PC-3 (cell line): ENCODE results near the gene UBE2D2. TPM values are rescaled to one million over a fixed set of nuclear protein-coding genes. Genes with fewer than 3 reads are reported as not detected.
A peak's percentile ranks its signal among the peaks of the same experiment; 100 is the strongest.

Experiments used
- ATAC-seq: fragments of 200-7000 bp; cut with Tn5 transposase; 2 replicates; pipeline ENCODE4 v1.9.1; 2020; ENCODE audit warnings: mild to moderate bottlenecking, moderate library complexity
- BruUV-seq: library from RNA; stranded (reverse); fragments of 400-500 nt; replicated peaks from 2 replicates; lab custom pipeline; 2021; lab: Mats Ljungman, UMichigan
- CTCF ChIA-PET: fragments of 300-600 bp; sonication (Branson Sonifier 250); formaldehyde crosslinking; loops from one replicate; lab custom pipeline; 2022; ENCODE audit warnings: antibody characterized with exemption; lab: Charles Lee
- POLR2A ChIA-PET: fragments of 300-600 bp; sonication (Branson Sonifier 250); formaldehyde crosslinking; loops from one replicate; lab custom pipeline; 2022; ENCODE audit warnings: antibody characterized with exemption; ENCODE audit not compliant: unreplicated experiment; lab: Charles Lee
- DNase-seq: peaks from one replicate; pipeline ENCODE4 v3.0.0-alpha.2; 2015
- H2AFZ ChIP-seq: fragments of 300-600 bp; sonication (generic); 2 replicates; pipeline ENCODE4 v1.6.0; 2016; ENCODE audit warnings: antibody characterized with exemption, low read length
- H3F3A ChIP-seq: fragments of 300-600 bp; sonication (generic); one replicate; pipeline ENCODE4 v1.6.0; 2017; ENCODE audit warnings: antibody characterized with exemption, low read length, control low read depth, mild to moderate bottlenecking; ENCODE audit not compliant: unreplicated experiment
- H3K27ac ChIP-seq: fragments of 300-600 bp; sonication (generic); 2 replicates; pipeline ENCODE4 v1.5.1; 2016; ENCODE audit warnings: mild to moderate bottlenecking, low read length
- H3K27me3 ChIP-seq: fragments of 300-600 bp; sonication (generic); 2 replicates; pipeline ENCODE4 v1.6.1; 2016; ENCODE audit warnings: low read length, mixed read lengths
- H3K36me3 ChIP-seq: fragments of 300-600 bp; sonication (generic); 2 replicates; pipeline ENCODE4 v1.6.1; 2016; ENCODE audit warnings: low read depth, mixed run types, low read length, mixed read lengths
- H3K4me1 ChIP-seq: fragments of 300-600 bp; sonication (generic); 2 replicates; pipeline ENCODE4 v1.5.1; 2016; ENCODE audit warnings: low read length; ENCODE audit not compliant: insufficient read depth
- H3K4me2 ChIP-seq: fragments of 300-600 bp; sonication (generic); 2 replicates; pipeline ENCODE4 v1.6.0; 2016; ENCODE audit warnings: low read length
- H3K4me3 ChIP-seq: fragments of 300-600 bp; sonication (generic); 2 replicates; pipeline ENCODE4 v1.5.1; 2016; ENCODE audit warnings: mild to moderate bottlenecking, low read length, mixed read lengths
- H3K79me2 ChIP-seq: fragments of 300-600 bp; sonication (generic); 2 replicates; pipeline ENCODE4 v1.6.1; 2017; ENCODE audit warnings: low read length, mixed read lengths
- H3K9ac ChIP-seq: fragments of 300-600 bp; sonication (generic); 2 replicates; pipeline ENCODE4 v1.6.0; 2016; ENCODE audit warnings: mild to moderate bottlenecking, low read length
- H3K9me2 ChIP-seq: fragments of 300-600 bp; sonication (generic); replicated peaks from 2 replicates; pipeline ENCODE4 v1.6.1; 2016; ENCODE audit warnings: mixed run types, low read length, mixed read lengths
- H3K9me3 ChIP-seq: fragments of 300-600 bp; sonication (generic); 2 replicates; pipeline ENCODE4 v1.6.1; 2016; ENCODE audit warnings: low read length, mixed read lengths
- H4K20me1 ChIP-seq: fragments of 300-600 bp; sonication (generic); 2 replicates; pipeline ENCODE4 v1.6.1; 2016; ENCODE audit warnings: low read length, mixed read lengths
- EZH2 ChIP-seq: fragments of 300-600 bp; sonication (generic); IDR thresholded peaks from one replicate; pipeline ENCODE4 v1.6.1; 2017; ENCODE audit warnings: antibody characterized with exemption, mild to moderate bottlenecking, low read length; ENCODE audit not compliant: unreplicated experiment
- EZH2phosphoT487 ChIP-seq: fragments of 300-600 bp; sonication (generic); IDR thresholded peaks from 2 replicates; pipeline ENCODE4 v1.6.1; 2018; ENCODE audit warnings: mild to moderate bottlenecking, antibody characterized with exemption, low read length, borderline replicate concordance
- intact Hi-C: fragments of 100-400 bp; cut with micrococcal nuclease; formaldehyde crosslinking; loops from 2 replicates; pipeline ENCODE4 v1.9.0; 2023
- total RNA-seq: library from RNA; depleted of rRNA; stranded (reverse); fragments of >200 nt; gene quantifications from 2 replicates; pipeline ENCODE4 v1.2.3, GENCODE V29; 2014
- TF ChIP-seq, protein P1 (sequence below): fragments of 300-600 bp; sonication (generic); conservative IDR thresholded peaks from 2 replicates; pipeline ENCODE4 v1.5.1; 2017; ENCODE audit warnings: antibody characterized with exemption, low read depth, mild to moderate bottlenecking, low read length

The UBE2D2 gene
- total RNA-seq, 1 experiment from 2014 or later = 98.7 TPM

DNA sequence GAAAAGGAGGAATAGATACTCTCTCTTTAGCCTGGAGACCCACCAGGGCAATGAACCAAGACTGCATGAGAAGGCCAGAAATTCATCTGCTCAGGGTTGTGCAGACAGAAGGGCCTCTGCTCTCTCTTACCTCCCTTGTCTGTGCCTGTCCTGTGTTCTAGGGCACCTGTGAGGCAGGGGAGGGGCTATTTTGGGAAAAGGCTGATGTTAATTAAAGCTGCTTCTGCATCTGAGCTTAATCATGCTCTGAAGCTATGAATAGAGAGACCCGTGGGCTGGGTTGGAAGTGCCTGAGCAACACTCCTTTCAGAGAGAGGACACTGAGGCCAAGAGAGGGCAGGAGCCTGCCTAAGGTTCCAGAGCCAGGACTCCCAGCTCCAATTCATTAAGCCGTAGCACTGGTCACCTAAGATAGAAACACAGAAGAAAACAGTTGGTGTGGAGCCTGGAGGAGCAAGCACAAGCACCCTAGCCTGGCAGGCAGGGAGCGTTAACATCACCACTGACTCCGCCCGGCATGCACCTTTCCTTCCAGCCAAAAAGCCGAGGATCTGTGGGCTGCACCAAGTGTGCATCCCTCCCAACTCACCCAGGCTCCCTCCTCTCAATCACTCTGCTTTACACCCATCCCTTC, 47.2 kb upstream of the UBE2D2 start:
- no TSS peak for BruUV-seq
- Histone ChIP-seq H3K36me3 (no peaks in the 10 kb centered on the region), H3K4me2 (no peak overlapping the region), H3K27ac (no peak overlapping the region), H3K27me3 (no peaks in the 10 kb centered on the region), H4K20me1 (no peaks in the 10 kb centered on the region), H3K4me1 (peaks cover 11% of the 10 kb centered on the region), H3K4me3 (no peak overlapping the region), H2AFZ (no peak overlapping the region), H3K9ac (no peak overlapping the region), H3K79me2 (no peaks in the 10 kb centered on the region), H3K9me2 (no peaks in the 10 kb centered on the region), H3F3A (no peaks in the 10 kb centered on the region), H3K9me3 (no peaks in the 10 kb centered on the region)
- intact Hi-C loops = loop anchor here (1.0 to 5.0 kb wide), 2 partner anchors 77 to 92 kb away; partner anchors contain the start of gene DNAJC18
- CTCF ChIA-PET = interaction anchor here (1.0 kb wide), 1 partner anchor 92 kb away, joined by 3 read pairs; no protein-coding TSS in a partner anchor
- POLR2A ChIA-PET = interaction anchor here (0.6 kb wide), 1 partner anchor 32 kb away, joined by 3 read pairs; the partner anchor contains the start of gene STING1
- TF ChIP-seq, protein P1, sequence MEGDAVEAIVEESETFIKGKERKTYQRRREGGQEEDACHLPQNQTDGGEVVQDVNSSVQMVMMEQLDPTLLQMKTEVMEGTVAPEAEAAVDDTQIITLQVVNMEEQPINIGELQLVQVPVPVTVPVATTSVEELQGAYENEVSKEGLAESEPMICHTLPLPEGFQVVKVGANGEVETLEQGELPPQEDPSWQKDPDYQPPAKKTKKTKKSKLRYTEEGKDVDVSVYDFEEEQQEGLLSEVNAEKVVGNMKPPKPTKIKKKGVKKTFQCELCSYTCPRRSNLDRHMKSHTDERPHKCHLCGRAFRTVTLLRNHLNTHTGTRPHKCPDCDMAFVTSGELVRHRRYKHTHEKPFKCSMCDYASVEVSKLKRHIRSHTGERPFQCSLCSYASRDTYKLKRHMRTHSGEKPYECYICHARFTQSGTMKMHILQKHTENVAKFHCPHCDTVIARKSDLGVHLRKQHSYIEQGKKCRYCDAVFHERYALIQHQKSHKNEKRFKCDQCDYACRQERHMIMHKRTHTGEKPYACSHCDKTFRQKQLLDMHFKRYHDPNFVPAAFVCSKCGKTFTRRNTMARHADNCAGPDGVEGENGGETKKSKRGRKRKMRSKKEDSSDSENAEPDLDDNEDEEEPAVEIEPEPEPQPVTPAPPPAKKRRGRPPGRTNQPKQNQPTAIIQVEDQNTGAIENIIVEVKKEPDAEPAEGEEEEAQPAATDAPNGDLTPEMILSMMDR = no peak
- TF ChIP-seq EZH2 (no peak), EZH2phosphoT487 (no peak)
- DNase-seq = no peak
- ATAC-seq = peak; percentile 3; the same call in 1 of the 2 replicates

DNA sequence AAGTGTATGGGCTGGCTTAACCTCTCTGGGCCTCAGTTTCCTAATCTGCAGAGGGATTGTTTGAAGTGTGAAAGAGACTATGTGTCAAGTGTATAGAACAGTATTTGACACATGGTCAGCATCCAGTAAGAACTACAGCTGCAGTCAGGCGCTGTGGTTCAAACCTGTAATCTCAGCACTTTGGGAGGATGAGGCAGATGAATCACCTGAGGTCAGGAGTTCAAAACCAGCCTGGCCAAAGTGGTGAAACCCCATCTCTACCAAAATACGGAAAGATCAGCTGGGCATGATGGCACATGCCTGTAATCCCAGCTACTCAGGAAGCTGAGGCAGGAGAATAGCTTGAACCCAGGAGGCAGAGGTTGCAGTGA, 46.7 kb upstream of the UBE2D2 start:
- POLR2A ChIA-PET = no interaction called here
- H3K27ac ChIP-seq = no peak overlapping the region

More for the DNA sequence above, 46.7 kb upstream of the UBE2D2 start:
- no peak overlapping the region for H3K9ac ChIP-seq
- CTCF ChIA-PET = interaction anchor here (0.6 kb wide), 1 partner anchor 78 kb away, joined by 3 read pairs; no protein-coding TSS in a partner anchor
- no peak overlapping the region for H3K4me3 ChIP-seq
- H3K27me3 ChIP-seq = no peaks in the 10 kb centered on the region
- DNase-seq = no peak
- no peaks in the 10 kb centered on the region for H3K79me2 ChIP-seq
- no peaks in the 10 kb centered on the region for H3K9me3 ChIP-seq
- peaks cover 11% of the 10 kb centered on the region for H3K4me1 ChIP-seq
- no peaks in the 10 kb centered on the region for H3F3A ChIP-seq
- H3K9me2 ChIP-seq = no peaks in the 10 kb centered on the region
- no peak overlapping the region for H3K4me2 ChIP-seq
- H2AFZ ChIP-seq = no peak overlapping the region
- TF ChIP-seq EZH2phosphoT487 (no peak), EZH2 (no peak)
- TF ChIP-seq, protein P1 = no peak
- no peak for ATAC-seq
- no peaks in the 10 kb centered on the region for H4K20me1 ChIP-seq
- BruUV-seq = no TSS peak
- H3K36me3 ChIP-seq = no peaks in the 10 kb centered on the region
- intact Hi-C loops = loop anchor here (5.0 kb wide), 1 partner anchor 77 kb away; the partner anchor contains the start of gene DNAJC18
